ENCODE data around the gene MLYCD.

Gene MLYCD

GRCh38 chr16:83925957-83926725 lies 27.2 kb downstream of the MLYCD start:
- no peak for DNase-seq (ENCODE audit: low spot score)

- peak; percentile 92 for DNase-seq (ENCODE audit: low spot score)
Measured at GRCh38 chr16:83926726-83927397, 27.9 kb downstream of the MLYCD start.

GRCh38 chr16:83928341-83929055 lies 29.6 kb downstream of the MLYCD start:
- peak; percentile 48 for DNase-seq (ENCODE audit: low spot score)

- no peak for DNase-seq (ENCODE audit: low spot score)
Measured at GRCh38 chr16:83929811-83930555, 31.1 kb downstream of the MLYCD start.

- no peak for DNase-seq (ENCODE audit: low spot score)
Measured at GRCh38 chr16:83930730-83931500, 32.0 kb downstream of the MLYCD start.

GRCh38 chr16:83931556-83931955 lies 32.6 kb downstream of the MLYCD start:
- no peak for DNase-seq (ENCODE audit: low spot score)

- DNase-seq (ENCODE audit: low spot score) = no peak
Measured at GRCh38 chr16:83932304-83932703, 33.4 kb downstream of the MLYCD start.

- no peak for DNase-seq (ENCODE audit: low spot score)
Measured at GRCh38 chr16:83932955-83933673, 34.2 kb downstream of the MLYCD start.

- DNase-seq (ENCODE audit: low spot score) = no peak
Measured at GRCh38 chr16:83933885-83934683, 35.2 kb downstream of the MLYCD start.

GRCh38 chr16:83934684-83934977 lies 35.7 kb downstream of the MLYCD start:
- no peak for DNase-seq (ENCODE audit: low spot score)

GRCh38 chr16:83935005-83935857 lies 36.3 kb downstream of the MLYCD start:
- DNase-seq (ENCODE audit: low spot score) = no peak

GRCh38 chr16:83935858-83936255 lies 36.9 kb downstream of the MLYCD start:
- no peak for DNase-seq (ENCODE audit: low spot score)

- no peak for DNase-seq (ENCODE audit: low spot score)
Measured at GRCh38 chr16:83936581-83937165, 37.8 kb downstream of the MLYCD start.

- no peak for DNase-seq (ENCODE audit: low spot score)
Measured at GRCh38 chr16:83937267-83937666, 38.4 kb downstream of the MLYCD start.

- no peak for DNase-seq (ENCODE audit: low spot score)
Measured at GRCh38 chr16:83937922-83938885, 39.3 kb downstream of the MLYCD start.

GRCh38 chr16:83939266-83939855 lies 40.4 kb downstream of the MLYCD start:
- no peak for DNase-seq (ENCODE audit: low spot score)

- DNase-seq (ENCODE audit: low spot score) = no peak
Measured at GRCh38 chr16:83940119-83940518, 41.2 kb downstream of the MLYCD start.
